HFFc6 (cell line): ENCODE results near the gene ARHGEF7. TPM values are rescaled to one million over a fixed set of nuclear protein-coding genes. Genes with fewer than 3 reads are reported as not detected.
A peak's percentile ranks its signal among the peaks of the same experiment; 100 is the strongest.

Experiments
- DNase-seq: peaks from one replicate; pipeline ENCODE4 v3.0.0-alpha.2; 2018
- H3K27ac Mint-ChIP-seq: 2 replicates; pipeline ENCODE4 v1.8.0; 2020; ENCODE audit warnings: mild to moderate bottlenecking, mixed read lengths
- H3K27me3 Mint-ChIP-seq: 2 replicates; pipeline ENCODE4 v1.8.0; 2021; ENCODE audit warnings: mild to moderate bottlenecking, moderate library complexity, mixed read lengths; ENCODE audit not compliant: insufficient read depth
- H3K36me3 Mint-ChIP-seq: 2 replicates; pipeline ENCODE4 v1.8.0; 2021; ENCODE audit warnings: low read depth, mixed read lengths
- H3K4me1 Mint-ChIP-seq: 2 replicates; pipeline ENCODE4 v1.8.0; 2020; ENCODE audit warnings: low read depth, mixed read lengths
- H3K4me3 Mint-ChIP-seq: 2 replicates; pipeline ENCODE4 v1.8.0; 2020; ENCODE audit warnings: mild to moderate bottlenecking, moderate library complexity, mixed read lengths
- H3K9me3 Mint-ChIP-seq: 2 replicates; pipeline ENCODE4 v1.8.0; 2020; ENCODE audit warnings: mild to moderate bottlenecking, mixed read lengths
- total RNA-seq, 6 experiments: library from RNA; stranded (reverse); fragmentation: NEBNext Ultra II Directional; extraction: Animal tissue kit (Norgen Biotek cat#: 25700); gene quantifications; 2 replicates in 1 of 6; 3 replicates in 5 of 6; pipeline ENCODE4 v1.2.3, GENCODE V29; 2021
- TF ChIP-seq, protein P1 (sequence below): fragments of 200-600 bp; sonication (generic); IDR thresholded peaks from 2 replicates; pipeline ENCODE4 v1.5.0; 2021; ENCODE audit warnings: antibody characterized with exemption, mild to moderate bottlenecking

The ARHGEF7 gene
- total RNA-seq, 6 experiments from 2014 or later, result 32.3 to 38.1 (median 35.0) TPM

DNA sequence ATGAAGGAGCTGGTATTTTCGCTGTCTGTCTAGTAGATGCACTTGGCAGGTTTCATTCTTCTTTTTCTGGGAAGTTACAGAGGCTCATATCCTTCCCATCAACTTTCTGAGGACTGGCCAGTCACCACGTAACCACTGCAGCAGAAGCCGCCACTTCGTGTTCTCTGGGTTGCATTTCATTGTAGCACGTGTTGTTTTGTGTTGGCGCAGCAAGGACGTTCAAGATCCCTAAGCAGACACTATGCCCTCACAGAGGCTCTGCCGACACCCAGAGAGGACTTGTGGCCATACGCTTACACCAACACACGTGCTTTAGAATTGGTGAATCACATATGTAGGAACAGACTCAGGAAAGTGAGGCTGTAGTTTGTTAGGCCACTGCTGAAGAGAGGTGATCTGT, 163.1 kb downstream of the ARHGEF7 start:
- peaks cover 32% of the 10 kb centered on the region for H3K36me3 Mint-ChIP-seq
- peaks cover 29% of the 10 kb centered on the region for H3K4me1 Mint-ChIP-seq
- TF ChIP-seq, protein P1, sequence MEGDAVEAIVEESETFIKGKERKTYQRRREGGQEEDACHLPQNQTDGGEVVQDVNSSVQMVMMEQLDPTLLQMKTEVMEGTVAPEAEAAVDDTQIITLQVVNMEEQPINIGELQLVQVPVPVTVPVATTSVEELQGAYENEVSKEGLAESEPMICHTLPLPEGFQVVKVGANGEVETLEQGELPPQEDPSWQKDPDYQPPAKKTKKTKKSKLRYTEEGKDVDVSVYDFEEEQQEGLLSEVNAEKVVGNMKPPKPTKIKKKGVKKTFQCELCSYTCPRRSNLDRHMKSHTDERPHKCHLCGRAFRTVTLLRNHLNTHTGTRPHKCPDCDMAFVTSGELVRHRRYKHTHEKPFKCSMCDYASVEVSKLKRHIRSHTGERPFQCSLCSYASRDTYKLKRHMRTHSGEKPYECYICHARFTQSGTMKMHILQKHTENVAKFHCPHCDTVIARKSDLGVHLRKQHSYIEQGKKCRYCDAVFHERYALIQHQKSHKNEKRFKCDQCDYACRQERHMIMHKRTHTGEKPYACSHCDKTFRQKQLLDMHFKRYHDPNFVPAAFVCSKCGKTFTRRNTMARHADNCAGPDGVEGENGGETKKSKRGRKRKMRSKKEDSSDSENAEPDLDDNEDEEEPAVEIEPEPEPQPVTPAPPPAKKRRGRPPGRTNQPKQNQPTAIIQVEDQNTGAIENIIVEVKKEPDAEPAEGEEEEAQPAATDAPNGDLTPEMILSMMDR, result no peak
- H3K27me3 Mint-ChIP-seq, result no peaks in the 10 kb centered on the region
- DNase-seq, result no peak
- no peak overlapping the region for H3K27ac Mint-ChIP-seq
- no peak overlapping the region for H3K4me3 Mint-ChIP-seq
- no peaks in the 10 kb centered on the region for H3K9me3 Mint-ChIP-seq

DNA sequence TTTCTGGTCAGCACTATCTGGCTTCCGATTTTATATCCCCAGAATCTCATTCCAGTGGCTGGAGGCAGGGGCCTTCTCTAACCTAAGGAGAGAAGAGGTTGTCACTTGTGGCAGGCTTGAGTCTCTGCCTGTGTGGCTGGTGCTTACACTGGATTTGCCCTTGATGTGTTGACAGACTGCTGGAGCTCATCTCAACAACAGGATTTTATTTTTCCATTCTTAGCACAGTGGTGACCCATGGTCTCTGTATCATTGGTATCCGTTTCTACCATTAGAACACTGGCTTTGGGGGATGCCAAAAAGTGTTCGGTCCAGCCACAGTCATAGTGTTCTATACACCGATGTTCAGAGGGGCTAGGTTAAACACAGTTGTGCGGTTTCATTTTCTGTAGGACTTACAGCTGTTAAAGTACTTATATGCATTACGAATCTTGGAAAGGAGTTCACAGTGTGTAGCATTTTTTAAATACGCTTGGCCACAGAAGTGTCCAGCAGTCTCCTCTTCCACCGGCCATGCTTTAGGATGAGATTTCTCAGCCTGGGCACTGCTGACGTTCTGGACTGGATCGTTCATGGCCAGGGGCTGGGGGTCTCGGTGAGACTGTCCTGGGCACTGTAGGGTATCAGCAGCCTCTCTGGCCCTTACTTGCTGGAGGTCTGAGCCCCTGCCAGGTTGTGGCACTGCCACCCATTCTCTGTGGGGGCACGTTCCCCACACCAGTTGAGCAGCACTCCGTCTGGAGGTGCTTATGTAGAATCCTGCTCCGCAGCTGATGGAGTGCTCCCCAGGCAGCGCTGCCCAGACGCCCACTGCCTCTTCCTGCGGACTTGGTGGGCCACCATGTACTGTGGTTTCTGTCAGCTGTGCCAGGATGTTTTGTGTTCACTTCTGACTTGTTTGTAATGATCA, 163.9 kb downstream of the ARHGEF7 start:
- H3K27ac Mint-ChIP-seq, result peak overlapping the region; percentile 27; the same call in 1 of the 2 replicates
- no peak for DNase-seq
- TF ChIP-seq, protein P1, result no peak
- peaks cover 29% of the 10 kb centered on the region for H3K4me1 Mint-ChIP-seq
- H3K4me3 Mint-ChIP-seq, result no peak overlapping the region
- H3K27me3 Mint-ChIP-seq, result no peaks in the 10 kb centered on the region
- H3K36me3 Mint-ChIP-seq, result peaks cover 33% of the 10 kb centered on the region
- H3K9me3 Mint-ChIP-seq, result no peaks in the 10 kb centered on the region

DNA sequence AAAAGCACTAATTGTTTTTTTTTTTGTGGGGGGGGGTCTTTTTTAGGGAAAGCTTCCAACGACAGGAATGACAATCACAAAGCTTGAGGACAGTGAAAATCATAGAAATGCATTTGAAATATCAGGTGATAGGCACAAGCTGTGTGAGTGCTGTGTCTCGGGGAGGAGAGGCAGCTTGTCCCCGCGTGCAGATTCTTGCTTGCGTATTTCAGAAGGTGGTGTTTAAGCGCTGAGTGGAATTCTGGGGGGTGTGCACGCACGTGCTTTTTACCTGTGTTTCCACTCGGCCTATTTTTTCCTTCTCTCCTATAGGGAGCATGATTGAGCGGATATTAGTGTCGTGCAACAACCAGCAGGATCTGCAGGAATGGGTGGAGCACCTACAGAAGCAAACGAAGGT, 165.1 kb downstream of the ARHGEF7 start:
- DNase-seq, result no peak
- TF ChIP-seq, protein P1, result no peak
- no peak overlapping the region; the same call in 1 of the 2 replicates for H3K4me3 Mint-ChIP-seq
- peak overlapping the region; percentile 91 for H3K27ac Mint-ChIP-seq
- H3K27me3 Mint-ChIP-seq, result no peaks in the 10 kb centered on the region
- H3K4me1 Mint-ChIP-seq, result peaks cover 29% of the 10 kb centered on the region
- no peaks in the 10 kb centered on the region for H3K9me3 Mint-ChIP-seq
- peaks cover 38% of the 10 kb centered on the region for H3K36me3 Mint-ChIP-seq

DNA sequence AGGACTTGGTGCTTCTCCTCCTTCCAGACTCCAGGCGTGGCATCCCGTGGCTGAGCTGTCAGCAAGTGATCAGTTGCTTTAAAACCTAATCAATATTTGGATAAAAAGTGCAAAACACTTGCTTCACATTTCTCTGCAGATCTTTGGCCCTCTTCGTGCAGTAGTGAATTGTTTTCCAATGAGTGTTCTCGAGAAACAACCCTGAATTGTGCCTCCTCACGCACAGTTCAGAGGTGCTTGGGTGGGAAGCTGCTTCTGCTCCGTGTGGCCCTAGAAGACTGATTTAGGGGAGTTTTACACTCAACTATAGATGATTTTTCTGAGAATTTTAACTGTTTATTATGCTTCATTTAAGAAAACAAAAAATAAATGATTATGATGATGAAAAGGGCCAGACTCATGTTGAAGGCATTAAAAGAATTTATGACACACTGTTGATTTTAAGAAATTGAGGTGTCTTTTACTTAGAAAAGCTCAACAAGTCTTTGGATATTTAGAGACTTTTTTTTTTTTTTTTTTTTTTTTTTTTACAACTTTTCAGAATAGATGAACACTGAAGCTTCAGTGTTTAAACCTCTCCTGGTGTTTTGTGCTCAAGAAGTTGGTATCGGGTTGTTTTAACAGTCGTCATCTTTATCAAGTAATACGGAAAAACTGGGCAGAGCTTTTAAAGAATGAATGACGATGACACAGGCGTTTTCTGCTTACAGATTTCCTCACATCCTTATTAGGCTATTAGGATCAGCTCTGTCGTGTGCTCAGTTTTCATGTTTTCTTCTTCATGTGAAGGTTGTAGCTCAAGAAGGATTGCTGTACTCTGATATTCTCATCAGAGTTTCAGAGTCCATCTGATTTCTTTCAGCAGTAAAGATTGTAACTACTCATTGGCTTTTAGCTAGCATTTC, 165.8 kb downstream of the ARHGEF7 start:
- Mint-ChIP-seq H3K4me3 (peak overlapping the region; percentile 70), H3K4me1 (peaks cover 29% of the 10 kb centered on the region), H3K9me3 (no peaks in the 10 kb centered on the region), H3K27me3 (no peaks in the 10 kb centered on the region), H3K27ac (peak overlapping the region; percentile 91), H3K36me3 (peaks cover 31% of the 10 kb centered on the region)
- TF ChIP-seq, protein P1, result no peak
- DNase-seq, result peak; percentile 65

DNA sequence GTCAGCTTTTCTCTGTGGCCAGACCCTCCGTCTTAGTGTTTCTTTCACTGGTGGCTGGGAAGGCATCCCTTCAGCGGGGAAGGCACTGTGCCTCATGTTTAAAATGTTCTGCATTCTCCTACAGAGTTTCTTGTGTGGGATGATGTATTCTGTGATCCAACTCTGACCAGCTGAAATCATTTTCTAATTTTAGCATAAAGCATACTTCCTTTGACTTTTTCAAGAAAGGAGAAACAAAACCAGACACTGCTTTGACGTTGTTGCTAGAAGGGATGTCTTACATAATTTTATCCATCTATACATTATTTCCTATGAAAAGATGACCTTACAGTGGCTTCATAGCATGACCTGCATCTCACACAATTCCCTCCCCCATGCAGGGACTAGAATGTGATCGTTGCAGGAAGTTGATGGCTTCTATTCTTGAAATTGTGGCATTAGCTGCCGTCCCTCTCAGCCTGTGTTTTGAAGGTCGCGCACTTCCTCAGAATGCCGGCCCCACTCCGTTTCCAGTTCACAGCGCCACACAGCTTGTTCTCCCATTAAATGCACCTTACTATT, 166.7 kb downstream of the ARHGEF7 start:
- peak overlapping the region; percentile 54 for H3K4me3 Mint-ChIP-seq

More for the DNA sequence above, 166.7 kb downstream of the ARHGEF7 start:
- Mint-ChIP-seq H3K36me3 (peaks cover 30% of the 10 kb centered on the region), H3K27me3 (no peaks in the 10 kb centered on the region), H3K9me3 (no peaks in the 10 kb centered on the region), H3K27ac (peak overlapping the region; percentile 91), H3K4me1 (peaks cover 29% of the 10 kb centered on the region)
- TF ChIP-seq, protein P1, result no peak
- DNase-seq, result peak; percentile 33
